Tibial nerve (tissue), 3 donors: Measurements from ENCODE around the gene BRIP1.

Experiments
- CTCF ChIP-seq, 5 experiments: fragments of 200-600 bp in 3 of 5; fragments of 450-650 bp in 2 of 5; sonication (generic) in 3 of 5; IDR thresholded peaks; one replicate each; pipeline ENCODE4 v1.5.1; 2016 to 2019; ENCODE audit warnings: antibody characterized with exemption in 5 of 5, mild to moderate bottlenecking in 3 of 5, moderate library complexity in 2 of 5
- POLR2A ChIP-seq, 2 donors: fragments of 450-650 bp; IDR thresholded peaks; one replicate each; pipeline ENCODE4 v1.6.1; 2017; ENCODE audit warnings: antibody characterized with exemption in 2 of 2, mild to moderate bottlenecking in 2 of 2, moderate library complexity in 2 of 2

- TF ChIP-seq CTCF (IDR thresholded peaks at IDR 0.05) (no peak), POLR2A (IDR thresholded peaks at IDR 0.05) (no peak)
Observed at GRCh38 chr17:61755078-61755477, 108.2 kb downstream of the BRIP1 start.
